AML-193 (cell line): ENCODE data around the gene MXRA8.
A peak's percentile ranks its signal among the peaks of the same experiment; 100 is the strongest.

Experiments
- DNase-seq, 2 experiments: peaks; one replicate each; lab custom pipeline; 2025; lab: John Stamatoyannopoulos, UW

Gene MXRA8

GRCh38 chr1:1335792-1336248 lies 22.5 kb downstream of the MXRA8 start:
- DNase-seq = no peak

- DNase-seq = no peak
These were observed 23.1 kb downstream of the MXRA8 start for GRCh38 chr1:1335283-1335682.

- no peak for DNase-seq
These were observed 23.5 kb downstream of the MXRA8 start for GRCh38 chr1:1334835-1335234.

- no peak for DNase-seq
These were observed 24.7 kb downstream of the MXRA8 start for GRCh38 chr1:1333551-1334241.

- DNase-seq = no peak
These were observed 25.4 kb downstream of the MXRA8 start for GRCh38 chr1:1332774-1333480.

- DNase-seq = no peak
These were observed 26.2 kb downstream of the MXRA8 start for GRCh38 chr1:1332031-1332755.

- no peak for DNase-seq
These were observed 27.0 kb downstream of the MXRA8 start, which contains the start of gene TAS1R3 for GRCh38 chr1:1331068-1331965. Gene TAS1R3, plus strand, starts transcription at chr1:1331280. Its CDS starts 66 bp downstream, at chr1:1331346.

- no peak for DNase-seq
These were observed 27.8 kb downstream of the MXRA8 start for GRCh38 chr1:1330366-1331067.

- DNase-seq = no peak
These were observed 28.8 kb downstream of the MXRA8 start for GRCh38 chr1:1329304-1330210.

- DNase-seq = no peak
These were observed 30.1 kb downstream of the MXRA8 start for GRCh38 chr1:1328254-1328653.

- no peak for DNase-seq
These were observed 31.1 kb downstream of the MXRA8 start for GRCh38 chr1:1327291-1327690.

GRCh38 chr1:1326075-1326605 lies 32.2 kb downstream of the MXRA8 start:
- DNase-seq = no peak

- no peak for DNase-seq
These were observed 32.9 kb downstream of the MXRA8 start for GRCh38 chr1:1325288-1326074.

GRCh38 chr1:1324524-1325287 lies 33.6 kb downstream of the MXRA8 start, which contains the start of the genes CPTP and INTS11:
Gene CPTP, plus strand, starts transcription at chr1:1324802. Its CDS starts 2,109 bp downstream, at chr1:1326911.
Gene INTS11, minus strand, starts transcription at chr1:1324660. Its CDS starts 52 bp downstream, at chr1:1324608.
- peak; percentile 72 to 77 for DNase-seq

- DNase-seq = no peak
These were observed 34.3 kb downstream of the MXRA8 start for GRCh38 chr1:1324084-1324523.

- DNase-seq = no peak
These were observed 35.4 kb downstream of the MXRA8 start for GRCh38 chr1:1322952-1323351.

- DNase-seq = no peak
These were observed 35.9 kb downstream of the MXRA8 start for GRCh38 chr1:1322418-1322817.

GRCh38 chr1:1321477-1321876 lies 36.9 kb downstream of the MXRA8 start:
- no peak for DNase-seq
